ENCODE measurements around the gene GPHN.

DNA sequence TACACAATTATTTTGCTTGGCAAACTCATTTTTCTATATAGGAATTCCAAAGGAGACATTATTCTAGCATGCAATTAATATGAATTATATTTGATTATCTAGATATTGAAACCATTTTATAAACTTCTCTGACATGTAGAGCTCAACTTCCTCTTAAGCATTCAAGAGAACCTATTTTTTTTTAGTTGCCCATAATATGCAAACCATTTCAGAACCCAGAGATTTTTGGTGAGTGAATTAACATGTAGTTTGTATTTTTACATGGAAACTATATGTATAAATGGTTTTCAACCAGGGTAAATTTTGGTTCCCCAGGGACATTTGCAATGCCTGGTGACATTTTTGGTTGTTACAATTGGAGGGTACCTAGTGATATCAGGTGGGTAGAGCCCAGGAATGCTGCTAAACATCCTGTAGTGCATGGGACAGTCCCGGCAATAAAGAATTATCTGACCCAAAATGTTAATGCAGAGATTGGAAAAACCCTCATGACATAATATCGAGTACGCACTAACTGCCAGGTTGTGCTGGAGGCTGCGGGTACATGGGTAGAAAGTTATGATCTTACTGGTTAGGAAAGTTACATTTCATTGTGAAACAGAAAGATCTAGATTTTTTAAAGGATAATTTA, 342.4 kb downstream of the GPHN start:
- TF ChIP-seq TAF1 (IDR thresholded peaks at IDR 0.05; ENCODE audit: low read depth, low read length) (no peak), POLR2A (IDR thresholded peaks at IDR 0.05; ENCODE audit: low read depth, low read length) (no peak), POLR2AphosphoS5 (IDR thresholded peaks at IDR 0.05; ENCODE audit: low read depth, low read length) (no peak), POU2F2 (IDR thresholded peaks at IDR 0.05; ENCODE audit: low read depth, low read length) (no peak)
